ENCODE data around the gene RPLP1. TPM values are rescaled to one million over a fixed set of nuclear protein-coding genes. Genes with fewer than 3 reads are reported as not detected.

The RPLP1 gene
- total and polyA plus RNA-seq, 2 of the 8 experiments (the other 6 are each of a cell fraction or from before 2014, with no cell fraction given) = 2,089 to 4,387 TPM

DNA sequence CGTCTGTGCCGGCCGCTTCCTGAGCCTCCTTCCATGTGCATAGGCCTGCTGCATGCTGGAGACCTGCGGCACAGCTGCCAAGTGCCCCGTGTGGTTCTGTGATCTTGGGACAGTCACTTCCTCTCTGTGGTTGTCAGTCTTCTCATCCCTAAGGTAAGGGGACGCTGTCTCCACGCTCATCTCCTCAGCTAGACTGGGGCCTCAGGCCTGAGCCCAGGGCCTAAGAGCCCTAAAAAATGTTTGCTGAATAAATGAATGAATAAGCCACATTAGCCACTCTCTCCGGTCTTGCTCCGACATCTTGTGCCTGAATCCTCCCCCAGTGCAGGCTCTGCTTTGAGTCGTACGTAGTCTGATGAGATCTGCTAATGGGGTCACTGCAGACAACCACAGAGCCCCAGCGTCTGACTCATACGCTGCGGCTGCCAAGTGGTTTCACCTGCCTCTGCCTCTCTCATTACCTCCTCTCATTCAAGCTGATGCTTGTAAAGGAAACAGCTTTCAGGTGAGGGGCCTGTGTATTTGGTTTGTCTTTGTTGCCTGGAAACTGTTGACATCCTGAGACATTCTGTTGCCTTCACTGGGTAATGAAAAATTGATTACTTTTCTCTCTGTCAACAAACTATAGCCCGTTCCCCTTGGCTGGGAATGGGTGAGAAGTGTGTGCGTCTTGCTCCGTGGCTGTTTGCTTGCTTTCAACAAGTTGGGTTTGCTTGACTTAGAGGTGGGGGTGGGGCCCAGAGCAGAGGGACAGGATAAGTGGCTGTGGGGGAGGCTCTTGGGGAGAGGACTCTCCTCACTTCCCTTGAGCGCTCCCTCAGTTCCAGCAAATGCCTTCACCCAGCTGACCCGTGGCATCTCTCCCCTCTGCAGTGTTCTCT lies 15.9 kb downstream of the RPLP1 start:
- POLR2A ChIA-PET (ENCODE audit: partially characterized antibody) = interaction anchor here (13.9 kb wide), 1 partner anchor 15 kb away, joined by 207 read pairs; the partner anchor contains the start of gene RPLP1
- Histone ChIP-seq H3K23me2 (ENCODE audit: low read depth, low read length) (no peaks in the 10 kb centered on the region), H2BK5ac (ENCODE audit: low read depth, low read length) (no peak overlapping the region), H4K20me1 (replicated peaks in 1 of 2; ENCODE audit: control insufficient read depth in 1 of 2, insufficient read depth in 2 of 2, low read length in 2 of 2) (no peaks in the 10 kb centered on the region), H3K23ac (ENCODE audit: insufficient read length) (no peak overlapping the region), H2BK12ac (ENCODE audit: low read depth, low read length) (no peak overlapping the region), H2AK5ac (ENCODE audit: low read depth, low read length) (no peak overlapping the region), H3K27ac (ENCODE audit: low read depth, low read length) (no peak overlapping the region), H3K4me3 (ENCODE audit: extremely low read depth in 1 of 4, insufficient read depth in 2 of 4, low read depth in 3 of 4, low read length in 4 of 4) (no peak overlapping the region), H3K9ac (replicated peaks in 1 of 4; ENCODE audit: extremely low read depth in 1 of 4, low read depth in 3 of 4, low read length in 3 of 4) (no peak overlapping the region), H3K4ac (replicated peaks; ENCODE audit: insufficient read length, low read depth, low read length) (no peak overlapping the region), H3K4me2 (ENCODE audit: insufficient read depth in 1 of 2, low read depth in 2 of 2, low read length in 2 of 2) (no peak overlapping the region), H3K36me3 (ENCODE audit: control insufficient read depth in 2 of 4, insufficient read depth in 4 of 4, low read length in 3 of 4) (no peaks in the 10 kb centered on the region), H3K27me3 (replicated peaks in 1 of 4; ENCODE audit: control insufficient read depth in 3 of 4, extremely low read depth in 1 of 4, insufficient read depth in 3 of 4, low read length in 3 of 4) (no peaks in the 10 kb centered on the region), H3K18ac (ENCODE audit: extremely low read depth, low read length) (no peak overlapping the region), H3K79me2 (ENCODE audit: control insufficient read depth in 1 of 2, insufficient read depth in 2 of 2, low read length in 2 of 2) (no peaks in the 10 kb centered on the region), H3K4me1 (replicated peaks in 1 of 4; ENCODE audit: control insufficient read depth in 3 of 4, insufficient read depth in 4 of 4, low read length in 3 of 4) (peaks cover 0 to 1% (median 0%) of the 10 kb centered on the region in 4 experiments; a peak in 1 of 7 replicates), H4K5ac (ENCODE audit: insufficient read length, low read depth, low read length) (no peak overlapping the region), H2AFZ (ENCODE audit: low read length) (no peak overlapping the region), H4K8ac (ENCODE audit: extremely low read depth, insufficient read depth, low read length) (0 out of 2 replicates have a peak overlapping the region, but pooled peaks have one; percentile 18), H2BK120ac (replicated peaks; ENCODE audit: low read depth, low read length) (no peak overlapping the region), H2BK15ac (ENCODE audit: low read length) (no peak overlapping the region), H3K9me3 (ENCODE audit: insufficient read depth in 2 of 2, low read depth in 1 of 2, low read length in 1 of 2) (no peaks in the 10 kb centered on the region), H3K14ac (ENCODE audit: insufficient read length) (no peak overlapping the region), H3K56ac (replicated peaks; ENCODE audit: insufficient read length, low read depth, low read length) (no peak overlapping the region), H3K79me1 (ENCODE audit: low read depth, low read length) (no peaks in the 10 kb centered on the region), H4K91ac (replicated peaks; ENCODE audit: insufficient read length, low read length) (no peak overlapping the region), H2BK20ac (ENCODE audit: low read length) (no peak overlapping the region)
- 93% methylated on average over 19 of the region's 19 CpGs; no CpG with 5 or more reads in 1 of the 2 experiments for WGBS, 2 experiments (ENCODE audit: extremely low coverage in 1 of 2, insufficient coverage in 1 of 2, insufficient read length in 1 of 2, insufficient replicate concordance in 2 of 2, low coverage in 1 of 2, low lambda C conversion rate in 2 of 2, missing lambda C conversion rate in 1 of 2)
- peak in 1 of 2 experiments; percentile 26 for DNase-seq (ENCODE audit: low read depth in 1 of 2, low spot score in 2 of 2)
- FAIRE-seq = no peak
- CTCF ChIA-PET (ENCODE audit: partially characterized antibody) = interaction anchor here (0.6 to 8.2 kb wide), 7 partner anchors 8 to 861 kb away, joined by 3 to 70 read pairs (median 3); no protein-coding TSS in a partner anchor
- TF ChIP-seq PHF8 (conservative IDR thresholded peaks at IDR 0.05; ENCODE audit: low read depth, low read length) (no peak), CBX5 (IDR thresholded peaks at IDR 0.05; ENCODE audit: low read depth, low read length) (no peak), RFX5 (IDR thresholded peaks at IDR 0.05; ENCODE audit: borderline replicate concordance, low read depth, low read length) (no peak), SIX5 (IDR thresholded peaks at IDR 0.05; ENCODE audit: low read depth, low read length) (no peak), KDM5A (IDR thresholded peaks at IDR 0.05; ENCODE audit: low read length) (no peak), CHD1 (IDR thresholded peaks at IDR 0.05; ENCODE audit: low read depth, low read length) (no peak), SIN3A (conservative IDR thresholded peaks at IDR 0.05 in 1 of 2, IDR thresholded peaks at IDR 0.05 in 1 of 2; ENCODE audit: low read depth in 1 of 2, low read length in 2 of 2) (no peak), TAF1 (IDR thresholded peaks at IDR 0.05; ENCODE audit: low read depth, low read length) (no peak), BCL11A (IDR thresholded peaks at IDR 0.05; ENCODE audit: low read depth in 2 of 2, low read length in 2 of 2) (no peak), SRF (IDR thresholded peaks at IDR 0.05; ENCODE audit: low read depth, low read length) (no peak), CHD2 (IDR thresholded peaks at IDR 0.05; ENCODE audit: low read length) (no peak), CEBPB (IDR thresholded peaks at IDR 0.05; ENCODE audit: low read depth, low read length) (no peak), KDM4A (IDR thresholded peaks at IDR 0.05; ENCODE audit: low read depth, low read length, severe bottlenecking) (no peak)

All from H1 (cell line).